ENCODE measurements around the gene LIPT2. TPM values are rescaled to one million over a fixed set of nuclear protein-coding genes. Genes with fewer than 3 reads are reported as not detected.

Gene LIPT2
- total and polyA plus RNA-seq, 2 of the 4 experiments (the other 2 are of a cell fraction): 1.7 to 2.9 TPM

- POLR2A ChIA-PET (ENCODE audit: unreplicated experiment): no interaction called here
- H4K20me1 ChIP-seq (ENCODE audit: insufficient read depth, low read length): no peaks in the 10 kb centered on the region
- WGBS, 2 experiments (ENCODE audit: extremely low coverage in 2 of 2, insufficient read length in 1 of 2): no CpG with 5 or more reads among the region's 3 CpGs
- TF ChIP-seq RAD21 (IDR thresholded peaks at IDR 0.05; ENCODE audit: low read length): no peak
- no peak for TF ChIP-seq MAFK (IDR thresholded peaks at IDR 0.05; ENCODE audit: low read depth, low read length)
- no peak for TF ChIP-seq SMC3 (IDR thresholded peaks at IDR 0.05; ENCODE audit: low read depth, low read length)
- no peak for TF ChIP-seq MXI1 (IDR thresholded peaks at IDR 0.05; ENCODE audit: borderline replicate concordance, low read depth, low read length)
- no peak for TF ChIP-seq BHLHE40 (IDR thresholded peaks at IDR 0.05; ENCODE audit: low read depth, low read length)
- no peak for TF ChIP-seq CHD1 (IDR thresholded peaks at IDR 0.05; ENCODE audit: low read depth, low read length)
- no peak for TF ChIP-seq CEBPB (IDR thresholded peaks at IDR 0.05; ENCODE audit: low read depth, low read length)
- no peak for TF ChIP-seq FOS (IDR thresholded peaks at IDR 0.05; ENCODE audit: low read depth, low read length)
- no peak for TF ChIP-seq ELK1 (IDR thresholded peaks at IDR 0.05; ENCODE audit: borderline replicate concordance, low read depth, low read length)
- no peak for TF ChIP-seq MAZ (IDR thresholded peaks at IDR 0.05; ENCODE audit: borderline replicate concordance, low read depth, low read length)
- no peak for TF ChIP-seq POLR2A (IDR thresholded peaks at IDR 0.05; ENCODE audit: low read depth, low read length)
- no peak for TF ChIP-seq USF2 (IDR thresholded peaks at IDR 0.05; ENCODE audit: low read depth, low read length)
- TF ChIP-seq NFE2L2 (IDR thresholded peaks at IDR 0.05; ENCODE audit: low read depth, low read length): no peak
- no peak for TF ChIP-seq CTCF (conservative IDR thresholded peaks at IDR 0.05; ENCODE audit: low read depth, low read length)
- TF ChIP-seq RCOR1 (IDR thresholded peaks at IDR 0.05; ENCODE audit: insufficient replicate concordance, low read length): no peak
- no peak for TF ChIP-seq RFX5 (IDR thresholded peaks at IDR 0.05; ENCODE audit: low read depth, low read length)
- no peak overlapping the region for H4K5ac ChIP-seq (ENCODE audit: low read depth, low read length)
- BruUV-seq (replicated peaks): no TSS peak
- no peak overlapping the region for H2BK20ac ChIP-seq (ENCODE audit: low read depth, low read length)
- H3K4ac ChIP-seq (ENCODE audit: low read depth, low read length): no peak overlapping the region
- H3K23ac ChIP-seq (ENCODE audit: low read depth, low read length): no peak overlapping the region
- H3K27me3 ChIP-seq (ENCODE audit: control insufficient read depth, insufficient read depth, low read length): peaks cover 37% of the 10 kb centered on the region
- H3K4me3 ChIP-seq (ENCODE audit: insufficient read depth, low read depth, low read length): no peak overlapping the region
- H4K8ac ChIP-seq (ENCODE audit: low read depth in 2 of 2, low read length in 2 of 2): no peak overlapping the region
- DNase-seq (no peak), ATAC-seq (ENCODE audit: low read depth) (no peak)
- no peak overlapping the region for H2AK9ac ChIP-seq (replicated peaks; ENCODE audit: low read depth, low read length, poor library complexity)
- H2BK5ac ChIP-seq (ENCODE audit: low read depth, low read length, poor library complexity, severe bottlenecking): no peak overlapping the region
- H3K4me1 ChIP-seq (ENCODE audit: control insufficient read depth, insufficient read depth, low read length): peaks cover 4% of the 10 kb centered on the region
- no peaks in the 10 kb centered on the region for H3K36me3 ChIP-seq (ENCODE audit: control insufficient read depth, insufficient read depth, low read length)
- peaks cover 6% of the 10 kb centered on the region; the same call in 1 of the 2 replicates for H3K9me1 ChIP-seq (ENCODE audit: insufficient read depth, low read length)
- in situ Hi-C loops (cut with MboI; ENCODE audit: low sequenced_read_pairs) (no loop called here), intact Hi-C loops (cut with micrococcal nuclease) (no loop called here), dilution Hi-C loops (cut with HindIII; ENCODE audit: low sequenced_read_pairs, unreplicated experiment) (no loop called here)
- H3K56ac ChIP-seq (ENCODE audit: extremely low read depth, insufficient read depth, low read length): no peak overlapping the region
- no peak overlapping the region for H2BK120ac ChIP-seq (ENCODE audit: low read depth, low read length)
- H4K91ac ChIP-seq (ENCODE audit: insufficient read depth, low read depth, low read length): no peak overlapping the region
- H2AFZ ChIP-seq (replicated peaks; ENCODE audit: low read length, poor library complexity): no peak overlapping the region
- H3K27ac ChIP-seq (ENCODE audit: insufficient read depth, low read length): no peak overlapping the region
- H3K18ac ChIP-seq (ENCODE audit: low read depth, low read length): no peak overlapping the region
- H2BK15ac ChIP-seq (ENCODE audit: low read depth, low read length): no peak overlapping the region
- no peak overlapping the region for H3K4me2 ChIP-seq (ENCODE audit: low read depth, low read length)
- no peak overlapping the region for H3K9ac ChIP-seq (ENCODE audit: low read depth, low read length)
- H3K14ac ChIP-seq (replicated peaks; ENCODE audit: low read depth, low read length): no peak overlapping the region
- H3K9me3 ChIP-seq (ENCODE audit: control insufficient read depth, insufficient read depth, low read length): no peaks in the 10 kb centered on the region
- H2AK5ac ChIP-seq (ENCODE audit: low read depth, low read length): no peak overlapping the region
- CTCF ChIA-PET: no interaction called here
- no peaks in the 10 kb centered on the region for H3K79me1 ChIP-seq (ENCODE audit: low read depth in 1 of 2, low read length in 2 of 2)
Observed at GRCh38 chr11:74519710-74520109, 26.2 kb upstream of the LIPT2 start.

Measured in IMR-90 (cell line).